ENCODE measurements around the gene ABCC11.

ABCC11 gene

GRCh38 chr16:48150707-48151106 is 96.6 kb downstream of the ABCC11 start:
- DNase-seq (ENCODE audit: low spot score) = no peak
- TF ChIP-seq CTCF (IDR thresholded peaks at IDR 0.05; ENCODE audit: extremely low read depth, insufficient read depth, missing control alignments) = no peak
- in situ Hi-C loops (cut with MboI; ENCODE audit: low pct_unique_long_range_greater_than_20kb, low sequenced_read_pairs, unreplicated experiment) = loop anchor here (10.0 kb wide), 1 partner anchor 1006 kb away; the partner anchor contains the start of gene NETO2

- in situ Hi-C loops (cut with MboI; ENCODE audit: low pct_unique_long_range_greater_than_20kb, low sequenced_read_pairs, unreplicated experiment) = no loop called here
- DNase-seq (ENCODE audit: low spot score) = no peak
- TF ChIP-seq CTCF (IDR thresholded peaks at IDR 0.05; ENCODE audit: extremely low read depth, insufficient read depth, missing control alignments) = no peak
These were observed 100.6 kb downstream of the ABCC11 start for GRCh38 chr16:48146710-48147109.

GRCh38 chr16:48146131-48146530 is 101.2 kb downstream of the ABCC11 start:
- DNase-seq (ENCODE audit: low spot score) = no peak
- no peak for TF ChIP-seq CTCF (IDR thresholded peaks at IDR 0.05; ENCODE audit: extremely low read depth, insufficient read depth, missing control alignments)
- in situ Hi-C loops (cut with MboI; ENCODE audit: low pct_unique_long_range_greater_than_20kb, low sequenced_read_pairs, unreplicated experiment) = no loop called here

GRCh38 chr16:48143812-48144368 is 103.4 kb downstream of the ABCC11 start:
- in situ Hi-C loops (cut with MboI; ENCODE audit: low pct_unique_long_range_greater_than_20kb, low sequenced_read_pairs, unreplicated experiment) = no loop called here
- DNase-seq (ENCODE audit: low spot score) = no peak
- TF ChIP-seq CTCF (IDR thresholded peaks at IDR 0.05; ENCODE audit: extremely low read depth, insufficient read depth, missing control alignments) = no peak

- TF ChIP-seq CTCF (IDR thresholded peaks at IDR 0.05; ENCODE audit: extremely low read depth, insufficient read depth, missing control alignments) = no peak
- DNase-seq (ENCODE audit: low spot score) = no peak
- in situ Hi-C loops (cut with MboI; ENCODE audit: low pct_unique_long_range_greater_than_20kb, low sequenced_read_pairs, unreplicated experiment) = no loop called here
These were observed 106.5 kb downstream of the ABCC11 start for GRCh38 chr16:48140821-48141220.

- in situ Hi-C loops (cut with MboI; ENCODE audit: low pct_unique_long_range_greater_than_20kb, low sequenced_read_pairs, unreplicated experiment) = no loop called here
- TF ChIP-seq CTCF (IDR thresholded peaks at IDR 0.05; ENCODE audit: extremely low read depth, insufficient read depth, missing control alignments) = no peak
- DNase-seq (ENCODE audit: low spot score) = no peak
These were observed 107.8 kb downstream of the ABCC11 start for GRCh38 chr16:48139517-48139916.

GRCh38 chr16:48138543-48138942 is 108.8 kb downstream of the ABCC11 start:
- TF ChIP-seq CTCF (IDR thresholded peaks at IDR 0.05; ENCODE audit: extremely low read depth, insufficient read depth, missing control alignments) = no peak
- in situ Hi-C loops (cut with MboI; ENCODE audit: low pct_unique_long_range_greater_than_20kb, low sequenced_read_pairs, unreplicated experiment) = no loop called here
- DNase-seq (ENCODE audit: low spot score) = no peak

All from GM13977 (cell line).